ENCODE results near the gene CDC14C.

The CDC14C gene

GRCh38 chr7:48976253-48976652 is 51.9 kb downstream of the CDC14C start:
- DNase-seq = no peak

DNA sequence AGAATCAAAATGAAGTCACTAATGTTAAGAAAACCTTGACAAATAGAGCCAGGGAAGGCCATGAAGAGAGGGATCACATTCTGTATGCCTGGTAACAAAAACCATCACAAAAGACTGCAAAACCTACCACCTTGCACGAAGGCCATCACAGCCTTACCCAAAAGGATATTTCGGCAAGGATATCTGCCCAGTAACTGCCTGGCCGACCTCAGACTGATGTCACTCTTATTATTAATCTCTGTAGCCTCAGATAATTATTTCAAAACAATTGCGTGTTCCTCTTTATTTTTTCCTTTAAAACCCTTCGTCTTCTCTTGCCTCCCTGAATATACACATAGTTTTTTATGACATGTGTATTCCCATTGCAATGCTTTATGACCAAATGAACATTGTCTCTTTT is 52.5 kb downstream of the CDC14C start:
- no peak for DNase-seq
